Astrocyte of the cerebellum (primary cell): ENCODE results near the gene LRRC56.

Experiments used
- DNase-seq: peaks from one replicate; pipeline ENCODE4 v3.0.0-alpha.2; 2011; ENCODE audit warnings: low read depth
- H3K4me3 ChIP-seq: 2 replicates; pipeline ENCODE4 v1.5.1; 2011; ENCODE audit warnings: mild to moderate bottlenecking, low read depth, low read length, moderate library complexity
- CTCF ChIP-seq: IDR thresholded peaks from 2 replicates; pipeline ENCODE4 v1.5.1; 2012; ENCODE audit warnings: low read length, low read depth, moderate library complexity, mild to moderate bottlenecking; ENCODE audit errors: missing control alignments
- in situ Hi-C: cut with HindIII; loops from 2 replicates; pipeline ENCODE4 v1.10.0; 2017; ENCODE audit warnings: low sequenced_read_pairs

LRRC56 gene

GRCh38 chr11:555227-555779 lies 18.0 kb downstream of the LRRC56 start:
- peak overlapping the region; percentile 11 for H3K4me3 ChIP-seq
- in situ Hi-C loops, result no loop called here

GRCh38 chr11:555780-556661 lies 18.7 kb downstream of the LRRC56 start:
- TF ChIP-seq CTCF, result no peak
- in situ Hi-C loops, result no loop called here
- H3K4me3 ChIP-seq, result no peak overlapping the region
- no peak for DNase-seq

More at GRCh38 chr11:555227-555779, 18.0 kb downstream of the LRRC56 start:
- no peak for DNase-seq
- TF ChIP-seq CTCF, result no peak

GRCh38 chr11:556662-557256 lies 19.4 kb downstream of the LRRC56 start:
- no peak overlapping the region for H3K4me3 ChIP-seq
- in situ Hi-C loops, result no loop called here
- DNase-seq, result no peak
- TF ChIP-seq CTCF, result no peak

GRCh38 chr11:557328-558132 lies 20.2 kb downstream of the LRRC56 start:
- in situ Hi-C loops, result no loop called here
- H3K4me3 ChIP-seq, result no peak overlapping the region
- no peak for DNase-seq
- no peak for TF ChIP-seq CTCF

GRCh38 chr11:558503-558902 lies 21.2 kb downstream of the LRRC56 start:
- TF ChIP-seq CTCF, result no peak
- DNase-seq, result no peak
- no peak overlapping the region for H3K4me3 ChIP-seq
- in situ Hi-C loops, result no loop called here

- H3K4me3 ChIP-seq, result no peak overlapping the region
Observed at GRCh38 chr11:559020-559620, 21.8 kb downstream of the LRRC56 start.

More at GRCh38 chr11:559020-559620, 21.8 kb downstream of the LRRC56 start:
- DNase-seq, result no peak
- in situ Hi-C loops, result no loop called here
- no peak for TF ChIP-seq CTCF
